CD4-positive, alpha-beta T cell treated with Interleukin-17A for 4 hours (primary cell): ENCODE results near the gene GARNL3.
A peak's percentile ranks its signal among the peaks of the same experiment; 100 is the strongest.

Experiments used
- DNase-seq: peaks from one replicate; pipeline ENCODE4 v3.0.0-alpha.2; 2020; ENCODE audit warnings: mixed read lengths

Gene GARNL3

DNA sequence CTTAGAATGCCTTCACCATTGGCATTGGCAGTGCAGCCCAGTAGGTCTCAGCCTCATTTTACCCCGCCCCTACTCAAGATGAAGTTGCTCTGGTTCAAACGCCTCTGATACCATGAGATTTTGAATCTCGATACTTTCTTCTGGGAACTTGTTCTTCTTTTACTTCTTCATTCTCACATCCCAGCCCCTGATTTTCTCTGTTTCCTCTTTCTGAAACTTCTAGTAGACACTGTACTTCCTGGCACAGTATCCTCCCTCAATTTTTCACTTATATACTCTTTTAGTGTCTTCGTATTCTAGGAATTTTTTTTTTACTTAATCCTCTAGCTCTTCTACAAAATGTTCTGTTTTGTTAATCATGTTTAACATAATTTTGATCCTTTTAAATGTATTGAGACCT, 146.5 kb downstream of the GARNL3 start:
- DNase-seq, result no peak

DNA sequence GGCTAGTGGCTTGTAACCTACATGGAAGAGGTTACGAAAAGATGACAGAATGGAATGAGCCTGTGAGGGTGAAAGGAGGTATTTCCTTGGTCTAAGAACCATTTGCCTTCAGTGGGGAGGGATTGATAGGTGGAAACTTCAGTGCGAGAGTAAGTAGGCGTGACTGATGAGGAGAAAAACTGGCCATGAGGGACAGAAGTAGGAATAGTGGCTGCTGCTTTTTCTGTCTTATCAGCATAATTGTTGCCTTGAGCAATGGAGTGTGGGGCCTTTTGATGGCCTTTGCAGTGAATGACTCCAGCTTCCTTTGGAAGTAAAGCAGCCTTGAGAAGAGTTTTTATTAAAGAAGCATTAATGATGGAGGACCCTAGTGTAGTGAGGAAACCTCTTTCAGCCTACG, 150.6 kb downstream of the GARNL3 start:
- no peak for DNase-seq

DNA sequence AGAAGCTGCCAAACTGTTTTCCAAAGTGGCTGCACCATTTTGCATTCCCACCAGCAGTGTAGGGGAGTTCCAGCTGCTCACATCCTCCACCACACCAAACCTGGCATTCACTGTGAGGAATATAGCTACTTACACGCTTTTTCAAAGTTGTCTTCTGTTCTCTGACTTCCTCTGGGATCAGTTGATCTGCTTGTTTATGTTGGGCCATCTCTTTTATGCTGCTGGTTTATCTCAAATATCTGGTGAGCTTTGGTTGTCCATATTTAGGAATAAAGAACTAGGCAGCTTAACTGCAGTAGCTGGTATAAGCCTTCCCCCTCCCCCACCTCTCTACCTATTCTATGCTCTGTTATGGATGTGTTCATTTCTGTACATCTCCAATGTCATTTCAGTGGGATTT, 151.1 kb downstream of the GARNL3 start:
- no peak for DNase-seq

DNA sequence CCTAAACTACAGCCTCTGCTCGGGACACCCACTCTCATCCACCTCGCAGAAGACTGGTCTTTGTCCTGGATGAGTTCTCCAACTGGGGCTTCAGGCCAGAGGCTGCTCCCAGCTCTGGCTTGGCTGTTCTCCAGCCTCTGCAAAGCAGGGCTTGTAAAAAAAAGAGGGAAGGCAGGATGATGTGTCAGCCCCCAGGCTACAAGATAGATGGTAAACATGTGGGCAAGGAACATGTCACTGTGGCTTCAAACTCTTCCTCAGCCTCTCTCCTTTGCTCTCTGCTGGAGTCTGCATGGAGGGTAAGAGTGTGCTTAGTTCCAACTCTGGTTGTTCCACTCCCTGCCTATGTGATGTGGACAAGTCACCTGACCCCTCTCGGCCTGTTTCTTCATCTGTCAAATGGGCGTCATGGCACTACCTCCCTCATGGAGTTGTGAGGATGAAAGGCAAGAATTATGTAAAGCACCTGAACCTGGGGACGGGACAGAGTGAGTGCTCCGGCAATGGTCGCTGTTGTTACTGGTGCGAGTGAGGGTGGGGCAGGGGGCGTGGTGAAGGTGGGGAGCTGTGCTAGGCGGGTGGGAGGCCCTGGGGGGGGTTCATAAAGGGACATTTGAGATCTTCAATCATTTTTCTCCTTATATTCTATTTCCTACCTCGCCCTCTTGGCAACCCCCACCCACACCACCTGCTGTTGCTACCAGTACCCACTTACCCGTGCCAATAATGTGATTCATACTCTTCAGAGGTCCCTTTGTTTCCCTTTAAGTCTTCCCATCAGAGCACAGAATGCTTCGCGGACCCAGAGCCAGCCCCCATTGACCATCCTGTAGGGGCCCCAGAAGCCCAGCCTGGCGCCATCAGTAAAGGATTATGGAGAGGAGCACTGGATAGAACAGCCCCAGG, 152.8 kb downstream of the GARNL3 start:
- no peak for DNase-seq

DNA sequence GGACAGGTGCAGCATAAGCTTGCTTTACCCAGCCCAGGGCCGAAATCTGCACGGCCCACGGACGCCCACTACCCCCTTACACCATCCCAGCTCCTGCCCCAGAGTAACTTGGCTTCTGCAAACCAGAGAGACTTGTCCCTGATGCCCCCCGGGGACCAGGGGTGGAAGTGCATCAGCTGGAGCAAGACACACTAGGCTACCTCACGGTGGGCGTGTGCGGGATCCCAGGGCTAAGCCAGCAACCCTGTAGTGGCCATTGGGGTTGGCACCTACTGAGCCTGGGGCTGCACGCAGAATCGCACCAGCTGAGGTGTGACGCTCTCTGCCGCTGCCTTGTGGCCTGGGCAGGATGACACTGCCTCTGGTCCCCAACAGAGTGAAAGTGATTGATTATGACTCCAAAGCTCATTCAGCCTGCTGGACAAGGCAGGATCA, 153.5 kb downstream of the GARNL3 start:
- DNase-seq, result peak; percentile 61

DNA sequence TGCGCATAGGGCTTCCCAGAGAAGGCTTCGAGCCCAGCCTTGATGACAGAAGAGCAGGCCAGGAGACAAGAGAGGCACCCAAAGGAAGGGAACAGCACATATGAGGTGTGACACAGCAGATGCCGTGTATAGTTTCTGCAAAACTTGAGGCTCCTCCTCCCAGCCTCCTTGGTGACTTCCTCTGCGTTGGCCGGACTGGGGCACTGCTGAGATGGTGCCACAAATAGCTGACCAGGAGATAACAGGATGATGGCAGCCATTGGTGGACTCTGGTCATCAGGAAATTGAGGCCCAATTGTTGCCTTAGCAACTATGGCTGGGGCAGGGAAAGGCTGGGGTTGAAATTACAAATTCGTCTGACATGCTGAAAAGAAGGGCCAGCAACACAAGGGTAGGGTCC, 154.8 kb downstream of the GARNL3 start:
- no peak for DNase-seq

DNA sequence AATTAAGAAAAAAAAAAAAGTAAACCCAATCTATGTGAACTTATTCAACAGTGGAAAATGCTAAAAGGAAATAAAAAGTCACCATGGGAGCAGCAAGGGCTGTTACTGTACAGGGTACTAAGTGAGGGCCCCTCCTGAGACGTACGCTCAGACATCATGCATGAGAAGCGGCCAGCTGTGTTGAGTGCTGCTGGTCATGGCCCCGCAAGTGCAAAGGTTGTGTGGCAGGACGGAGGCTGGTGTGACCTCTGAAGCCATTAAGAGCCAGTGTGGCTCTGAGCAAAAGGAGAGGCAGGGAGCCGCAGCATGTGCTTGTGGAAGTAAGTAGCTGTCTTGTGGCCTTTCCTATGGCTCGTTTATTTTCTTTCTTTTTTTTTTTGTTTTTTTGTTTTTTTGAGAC, 156.5 kb downstream of the GARNL3 start:
- no peak for DNase-seq

DNA sequence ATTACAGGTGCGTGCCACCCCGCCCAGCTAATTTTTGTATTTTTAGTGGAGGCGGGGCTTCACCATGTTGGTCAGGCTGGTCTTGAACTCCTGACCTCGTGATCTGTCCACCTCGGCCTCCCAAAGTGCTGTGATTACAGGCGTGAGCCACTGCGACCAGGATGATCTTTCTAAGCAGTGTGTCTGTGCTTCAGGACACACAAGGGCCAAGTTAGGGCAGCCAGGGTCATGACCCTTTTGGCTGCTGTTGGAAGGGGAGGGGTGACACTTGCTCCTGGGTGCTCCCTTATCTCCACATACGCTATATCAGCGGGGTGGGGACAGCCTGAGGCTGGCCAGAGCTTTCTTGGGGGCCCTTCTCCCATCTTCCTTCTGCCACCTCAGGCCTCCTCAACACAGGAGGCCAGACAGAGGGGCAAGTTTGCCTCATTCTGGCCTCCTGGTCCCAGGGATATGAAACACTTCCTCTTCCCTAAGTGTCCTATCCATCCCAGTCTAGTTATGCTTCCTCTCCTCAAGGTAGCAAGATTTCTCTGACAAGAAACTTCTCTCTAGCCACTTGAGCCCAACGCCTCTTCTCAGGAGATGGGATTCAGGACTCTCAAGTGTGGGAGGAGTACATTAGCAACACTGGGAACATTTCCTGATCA, 157.7 kb downstream of the GARNL3 start:
- no peak for DNase-seq

DNA sequence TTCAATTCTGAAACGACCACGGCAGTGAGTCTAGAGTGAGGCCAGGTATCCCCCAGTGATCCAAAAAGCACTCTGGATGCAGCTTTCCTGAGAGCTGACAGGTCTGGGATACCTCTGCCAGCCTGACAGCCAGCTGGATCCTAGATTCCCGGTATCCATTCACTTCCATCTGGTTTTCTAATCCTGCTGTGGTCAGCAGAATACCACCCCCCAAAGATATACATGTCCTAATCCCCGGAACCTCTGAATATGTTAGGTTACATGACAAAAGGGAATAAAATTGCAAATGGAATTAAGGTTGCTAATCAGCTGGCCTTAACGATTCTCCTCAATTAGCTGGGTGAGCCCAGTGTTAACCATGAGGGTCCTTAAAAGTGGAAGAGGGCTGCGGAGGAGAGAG, 158.2 kb downstream of the GARNL3 start:
- DNase-seq, result no peak

DNA sequence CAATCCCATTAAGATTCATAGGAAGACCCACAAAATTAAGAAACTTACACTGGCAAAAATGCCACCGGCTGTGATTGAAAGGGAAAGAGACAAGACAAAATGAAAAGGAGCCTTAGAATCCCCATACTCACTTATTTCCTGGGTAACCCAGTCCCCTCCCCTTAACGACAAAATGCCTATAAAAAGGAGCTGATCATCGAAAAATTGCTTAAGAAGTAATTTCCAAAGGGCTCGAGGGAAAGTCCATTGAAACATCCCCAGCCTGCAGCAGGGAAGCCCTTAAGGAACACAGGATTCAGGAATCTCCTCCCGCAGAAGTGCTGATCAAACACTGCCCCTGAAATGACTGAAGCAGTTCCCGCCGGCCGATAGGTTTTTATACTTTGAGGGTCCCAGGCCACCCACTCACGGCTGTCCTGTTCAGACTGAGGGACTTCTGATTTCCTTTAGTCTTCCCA, 158.9 kb downstream of the GARNL3 start:
- DNase-seq, result no peak

DNA sequence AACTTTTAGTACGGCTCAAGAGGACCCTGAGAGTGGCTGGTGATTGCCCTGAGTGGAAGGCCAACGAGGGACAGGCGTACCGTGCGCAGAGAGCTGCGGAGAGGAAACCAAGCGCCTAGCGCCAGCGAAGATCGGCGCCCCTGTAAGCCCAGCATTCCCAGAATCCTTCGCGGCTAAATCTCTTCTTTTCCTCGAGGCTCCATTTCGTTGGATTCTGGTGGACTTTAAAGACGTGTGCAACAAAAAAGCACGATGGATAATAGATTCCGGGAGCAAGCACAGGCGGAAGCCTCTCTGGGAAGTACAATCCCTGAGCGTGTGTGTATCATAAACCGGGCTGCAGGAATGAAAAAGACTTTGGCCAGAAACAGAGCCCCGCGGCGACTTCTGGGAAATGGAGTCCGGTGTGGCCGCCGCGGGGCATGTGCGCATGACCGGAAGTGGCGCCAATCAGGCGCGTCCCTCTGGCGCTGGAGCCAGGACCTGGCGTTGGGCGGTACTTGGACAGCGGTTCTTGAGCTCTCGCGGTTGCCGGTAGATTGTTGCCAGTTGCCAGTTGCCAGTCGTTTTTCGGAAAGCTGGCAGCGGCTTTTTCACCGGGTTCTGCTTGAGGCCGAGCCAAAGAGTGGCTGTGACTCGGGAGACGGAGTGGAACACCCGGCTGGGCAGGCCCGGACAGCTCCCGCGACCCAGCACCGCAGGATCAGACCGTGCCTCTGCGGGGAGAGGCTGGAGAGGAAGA, 159.5 kb downstream of the GARNL3 start, which contains the start of gene ZNF79:
ZNF79 (plus strand) TSS at position 449 of the 742 bp plus-strand sequence. CDS start 406 bp downstream, outside the sequence.
- DNase-seq, result peak; percentile 92

DNA sequence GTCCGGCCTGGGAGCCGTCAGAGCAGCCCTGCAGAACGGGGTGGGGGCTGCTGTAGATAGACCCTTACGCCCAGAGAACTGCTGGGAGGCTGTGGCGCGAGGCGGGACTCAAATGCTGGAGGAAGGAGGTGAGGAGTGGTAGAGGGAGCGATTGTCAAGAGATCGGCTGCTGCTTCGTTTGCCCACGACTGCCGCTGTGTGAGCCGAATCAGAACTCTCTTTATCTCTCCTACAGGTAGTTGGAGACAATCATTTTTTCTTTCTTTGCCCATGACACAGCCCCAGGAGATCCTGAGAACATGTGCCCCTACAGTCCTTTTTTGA, 160.1 kb downstream of the GARNL3 start:
- DNase-seq, result peak; percentile 50

DNA sequence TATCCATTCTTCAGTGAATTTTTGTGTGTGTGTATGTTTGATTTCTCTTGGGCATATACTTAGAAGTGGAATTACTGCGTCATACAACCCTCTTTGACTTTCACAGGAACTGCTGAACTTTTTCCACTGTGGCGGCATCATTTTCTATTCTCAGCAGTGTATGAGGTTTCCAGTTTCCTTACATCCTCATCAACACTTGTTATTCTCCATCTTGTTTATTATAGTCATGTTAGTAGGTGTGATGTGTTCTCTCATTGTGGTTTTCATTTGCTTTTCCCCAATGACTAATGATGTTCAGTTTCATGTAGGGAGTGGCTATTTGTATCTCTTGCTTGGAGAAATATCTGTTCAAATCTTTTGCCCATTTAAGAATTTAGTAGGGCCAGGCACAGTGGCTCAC, 162.2 kb downstream of the GARNL3 start:
- DNase-seq, result no peak

DNA sequence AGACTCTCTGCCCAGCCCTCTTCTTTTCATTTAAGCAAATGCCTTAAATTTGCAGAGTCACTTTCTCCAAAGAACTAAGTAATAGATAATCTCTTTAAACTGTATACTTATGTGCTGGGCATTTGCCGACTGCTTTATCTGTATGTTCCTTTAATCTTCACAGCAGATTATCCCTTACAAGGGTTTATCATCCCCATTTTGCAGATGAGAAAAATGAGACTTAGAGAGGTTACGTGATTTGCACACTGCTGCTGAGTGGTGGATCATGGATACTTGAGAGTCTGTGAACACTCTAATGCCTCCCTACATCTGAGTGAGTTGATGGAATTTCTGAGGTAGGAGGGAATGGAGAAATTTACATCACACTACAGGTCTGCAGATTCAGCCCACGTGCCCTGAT, 163.8 kb downstream of the GARNL3 start:
- DNase-seq, result no peak

DNA sequence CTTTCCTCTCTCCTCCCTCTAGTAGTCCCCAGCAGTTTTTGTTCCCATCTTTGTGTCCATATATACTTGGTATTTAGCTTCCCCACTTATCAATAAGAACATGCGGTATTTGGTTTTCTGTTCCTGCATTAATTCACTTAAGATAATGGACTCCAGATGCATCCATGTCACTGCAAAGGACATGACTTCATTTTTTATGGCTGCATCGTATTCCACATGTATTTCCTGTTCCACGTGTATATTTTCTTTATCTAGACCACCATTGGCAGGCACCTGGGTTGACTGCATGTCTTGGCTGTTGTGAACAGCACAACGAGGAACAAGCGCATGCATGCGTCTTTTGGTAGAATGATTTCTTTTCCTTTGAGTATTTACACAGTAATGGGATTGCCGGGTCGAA, 165.8 kb downstream of the GARNL3 start:
- no peak for DNase-seq

DNA sequence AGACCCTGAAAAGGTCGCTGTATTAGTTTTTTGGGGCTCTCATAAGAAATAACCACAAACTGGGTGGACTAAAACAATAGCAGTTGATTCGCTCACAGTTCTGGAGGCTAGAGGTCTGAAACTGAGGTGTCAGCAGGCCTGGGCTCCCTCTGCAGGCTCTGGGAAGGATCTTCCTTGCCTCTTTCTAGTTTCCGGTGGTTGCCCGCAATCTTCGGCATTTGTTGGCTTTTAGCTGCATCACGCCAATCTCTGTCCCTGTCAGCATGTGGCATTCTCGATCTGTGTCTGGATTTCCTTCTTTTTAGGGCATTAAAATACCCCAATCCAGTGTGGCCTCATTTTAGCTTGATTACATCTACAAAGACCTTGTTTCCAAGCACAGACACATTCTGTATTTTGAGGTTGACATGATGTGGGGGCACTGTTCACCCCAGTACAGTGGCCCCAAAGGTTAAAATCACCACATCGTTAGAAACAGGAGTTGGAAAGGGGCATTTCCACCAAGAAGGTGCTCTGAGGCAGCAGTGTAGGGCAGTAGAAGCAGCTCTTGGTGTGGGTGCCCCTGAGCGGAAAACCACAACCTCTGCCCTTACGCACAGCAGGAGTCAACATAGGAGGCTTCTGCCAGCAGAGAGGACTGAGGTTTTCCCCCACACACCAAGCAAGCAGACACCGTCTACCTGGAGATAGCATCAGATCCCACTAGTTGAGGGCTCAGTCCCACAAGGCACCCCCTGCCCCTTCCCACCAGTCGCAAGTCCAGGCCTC, 173.1 kb downstream of the GARNL3 start:
- DNase-seq, result peak; percentile 41

DNA sequence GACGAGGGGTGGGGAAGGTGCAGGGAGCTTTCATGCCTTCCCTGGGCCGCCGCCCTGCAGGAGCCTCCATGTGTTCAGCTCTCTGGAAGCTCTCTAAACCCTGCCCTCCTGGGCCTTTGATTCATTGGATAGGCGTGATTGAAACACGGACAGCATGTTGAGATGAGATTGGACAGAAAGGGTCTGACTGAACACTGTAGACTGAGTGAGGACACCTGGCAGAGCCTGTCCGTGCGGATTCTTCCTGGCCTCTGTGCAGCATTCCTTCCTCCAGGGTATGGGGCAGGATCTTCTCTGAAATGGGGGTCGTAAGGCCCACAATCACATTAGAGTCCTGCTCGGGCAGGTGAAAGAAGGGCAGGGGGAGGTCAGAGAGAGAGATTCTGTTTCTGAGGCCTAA, 173.8 kb downstream of the GARNL3 start:
- DNase-seq, result no peak
